Stomach (tissue), 9 donors: ENCODE measurements around the gene NUCB2. TPM values are rescaled to one million over a fixed set of nuclear protein-coding genes. Genes with fewer than 3 reads are reported as not detected.

Source experiments
- DNase-seq, 2 donors: peaks; one replicate each; pipeline versions ENCODE4 v3.0.0 to v3.0.0-alpha.2; 2013 to 2019
- H3K27ac ChIP-seq, 5 donors: fragments of 200-600 bp in 4 of 5; sonication (generic) in 4 of 5; one replicate each; pipeline ENCODE4 v1.5.1; 2013 to 2019; ENCODE audit warnings: mild to moderate bottlenecking in 1 of 5, moderate library complexity in 1 of 5
- H3K27me3 ChIP-seq, 3 donors: fragments of 200-600 bp; sonication (generic); one replicate each; pipeline ENCODE4 v1.5.1; 2017 to 2019; ENCODE audit warnings: mixed run types in 1 of 3
- H3K36me3 ChIP-seq, 4 donors: fragments of 200-600 bp; sonication (generic); 1 replicate in 3 of 4; 2 replicates in 1 of 4; pipeline ENCODE4 v1.5.1; 2016 to 2019
- H3K4me1 ChIP-seq, 4 donors: fragments of 200-600 bp; sonication (generic); one replicate each; pipeline ENCODE4 v1.5.1; 2016 to 2019
- H3K4me3 ChIP-seq, 4 donors: fragments of 200-600 bp; sonication (generic) in 3 of 4; one replicate each; pipeline ENCODE4 v1.5.1; 2016 to 2019; ENCODE audit warnings: mild to moderate bottlenecking in 1 of 4
- H3K9me3 ChIP-seq, 4 donors: fragments of 200-600 bp; sonication (generic); one replicate each; pipeline ENCODE4 v1.5.1; 2016 to 2019
- EP300 ChIP-seq: sonication (generic); formaldehyde crosslinking; IDR thresholded peaks from one replicate; pipeline ENCODE4 v1.6.1; 2017; ENCODE audit warnings: antibody characterized with exemption
- POLR2A ChIP-seq, 4 donors: fragments of 450-650 bp; IDR thresholded peaks; one replicate each; pipeline ENCODE4 v1.6.1; 2016; ENCODE audit warnings: antibody characterized with exemption in 4 of 4, control low read depth in 2 of 4, mild to moderate bottlenecking in 1 of 4, moderate library complexity in 1 of 4
- POLR2AphosphoS5 ChIP-seq, 3 donors: sonication (generic); formaldehyde crosslinking; IDR thresholded peaks; one replicate each; pipeline ENCODE4 v1.6.1; 2016; ENCODE audit warnings: antibody characterized with exemption in 3 of 3
- WGBS, 5 donors: extraction: QIAGEN DNeasy Blood & Tissue Kit in 3 of 5; methylation state at CpG; one replicate each; pipeline versions ENCODE4 v1.1.5 to v1.1.7; 2013 to 2018; 5-methylcytosine and 5-hydroxymethylcytosine counted together
- intact Hi-C: fragments of 100-400 bp; cut with DNase I; formaldehyde crosslinking; loops from one replicate; pipeline ENCODE4 v1.15.1; 2023; ENCODE audit warnings: low total_unique reads
- polyA plus RNA-seq, 3 donors: library from polyadenylated mRNA; stranded (reverse); fragments of 200-250 nt; gene quantifications; one replicate each; pipeline ENCODE4 v1.2.3, GENCODE V29; 2013
- total RNA-seq, 5 donors: library from RNA; depleted of rRNA; stranded (reverse); fragments of >200 nt; gene quantifications; one replicate each; pipeline versions ENCODE4 v1.1.0 to v1.2.3, GENCODE V29; 2014 to 2016
- TF ChIP-seq, protein P1 (sequence below), 7 experiments: fragments of 450-650 bp in 4 of 7; fragments of 200-600 bp in 3 of 7; sonication (generic) in 3 of 7; IDR thresholded peaks; one replicate each; pipeline ENCODE4 v1.5.1; 2016 to 2019; ENCODE audit warnings: antibody characterized with exemption in 7 of 7, control low read depth in 2 of 7, mild to moderate bottlenecking in 1 of 7
- donor health status: healthy with polysubstance abuse.
- donor health status: Bipolar disorder and iron deficiency.
- donor health status: healthy.

Gene NUCB2
- total and polyA plus RNA-seq, 8 donors: 6.4 to 112 (median 51.4) TPM

DNA sequence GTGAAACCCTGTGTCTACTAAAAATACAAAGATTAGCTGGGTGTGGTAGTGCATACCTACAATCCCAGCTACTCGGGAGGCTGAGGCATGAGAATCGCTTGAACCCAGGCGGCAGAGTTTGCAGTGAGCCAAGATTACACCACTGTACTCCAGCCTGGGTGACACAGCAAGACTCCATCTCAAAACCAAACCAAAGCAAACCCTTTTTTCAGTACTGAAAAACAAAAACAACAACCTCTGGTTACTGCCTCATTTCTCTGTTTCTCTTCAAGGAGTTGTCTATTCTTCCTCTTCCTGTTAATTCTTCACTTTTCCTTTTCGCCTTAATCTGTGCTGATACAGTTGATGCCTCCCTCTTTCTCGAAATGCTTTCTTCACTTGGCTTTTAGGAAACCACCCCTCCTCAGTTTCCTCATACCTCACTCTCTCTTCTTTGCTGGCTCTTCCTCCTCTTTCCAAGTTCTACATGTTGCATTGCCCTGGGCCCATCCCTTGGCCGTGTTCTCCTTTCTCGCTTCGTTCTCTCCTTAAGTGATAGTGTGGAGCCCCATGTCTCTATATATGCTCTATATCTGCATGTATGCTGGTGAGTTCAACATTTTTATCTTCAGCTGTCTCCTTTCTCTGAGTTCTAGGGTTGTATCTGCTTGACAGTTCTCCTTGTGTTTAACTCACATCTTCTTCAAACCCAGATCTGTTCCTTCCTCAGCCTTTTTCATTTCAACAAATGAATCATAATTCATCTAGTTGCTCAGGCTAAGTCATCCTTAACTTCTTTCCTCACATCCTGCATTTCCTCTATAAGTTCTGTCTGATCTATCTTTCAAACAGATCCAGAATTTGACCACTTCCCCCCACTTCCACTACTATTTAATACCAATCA lies 37.1 kb downstream of the NUCB2 start:
- H3K27ac ChIP-seq: peak overlapping the region in 1 of 5 donors; percentile 22
- no peaks in the 10 kb centered on the region for H3K27me3 ChIP-seq
- no peak overlapping the region for H3K4me3 ChIP-seq
- TF ChIP-seq, protein P1, sequence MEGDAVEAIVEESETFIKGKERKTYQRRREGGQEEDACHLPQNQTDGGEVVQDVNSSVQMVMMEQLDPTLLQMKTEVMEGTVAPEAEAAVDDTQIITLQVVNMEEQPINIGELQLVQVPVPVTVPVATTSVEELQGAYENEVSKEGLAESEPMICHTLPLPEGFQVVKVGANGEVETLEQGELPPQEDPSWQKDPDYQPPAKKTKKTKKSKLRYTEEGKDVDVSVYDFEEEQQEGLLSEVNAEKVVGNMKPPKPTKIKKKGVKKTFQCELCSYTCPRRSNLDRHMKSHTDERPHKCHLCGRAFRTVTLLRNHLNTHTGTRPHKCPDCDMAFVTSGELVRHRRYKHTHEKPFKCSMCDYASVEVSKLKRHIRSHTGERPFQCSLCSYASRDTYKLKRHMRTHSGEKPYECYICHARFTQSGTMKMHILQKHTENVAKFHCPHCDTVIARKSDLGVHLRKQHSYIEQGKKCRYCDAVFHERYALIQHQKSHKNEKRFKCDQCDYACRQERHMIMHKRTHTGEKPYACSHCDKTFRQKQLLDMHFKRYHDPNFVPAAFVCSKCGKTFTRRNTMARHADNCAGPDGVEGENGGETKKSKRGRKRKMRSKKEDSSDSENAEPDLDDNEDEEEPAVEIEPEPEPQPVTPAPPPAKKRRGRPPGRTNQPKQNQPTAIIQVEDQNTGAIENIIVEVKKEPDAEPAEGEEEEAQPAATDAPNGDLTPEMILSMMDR (IDR thresholded peaks at IDR 0.05): no peak
- TF ChIP-seq POLR2A (IDR thresholded peaks at IDR 0.05) (no peak), EP300 (no peak), POLR2AphosphoS5 (IDR thresholded peaks at IDR 0.05) (no peak)
- intact Hi-C loops: no loop called here
- peaks cover 13 to 97% (median 79%) of the 10 kb centered on the region in 4 donors for H3K36me3 ChIP-seq
- DNase-seq: no peak
- 89 to 97% (median 91%) methylated on average over 8 of the region's 8 CpGs for WGBS, 5 donors
- H3K4me1 ChIP-seq: peaks cover 0 to 3% (median 0%) of the 10 kb centered on the region in 4 donors
- no peaks in the 10 kb centered on the region for H3K9me3 ChIP-seq

DNA sequence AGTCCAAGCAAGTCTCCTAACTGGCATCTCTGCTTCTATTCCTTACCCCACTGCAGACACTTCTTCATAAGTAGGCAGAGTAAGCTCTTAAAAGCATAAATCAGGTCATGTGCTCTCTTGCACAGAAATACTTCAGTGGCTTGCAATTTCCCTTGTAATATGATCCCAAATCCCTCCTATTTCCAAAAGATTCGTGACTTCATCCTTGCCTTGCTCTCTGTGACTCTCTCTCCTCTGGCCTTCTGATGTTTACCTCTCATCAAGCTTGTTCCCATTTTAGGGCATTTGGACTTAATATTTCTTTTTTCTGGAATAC lies 37.7 kb downstream of the NUCB2 start:
- DNase-seq: peak in 1 of 2 donors; percentile 22
- intact Hi-C loops: no loop called here
- 54 to 65% (median 59%) methylated on average over 1 of the region's 1 CpG for WGBS, 5 donors
- peaks cover 0 to 3% (median 0%) of the 10 kb centered on the region in 4 donors for H3K4me1 ChIP-seq
- H3K27ac ChIP-seq: peak overlapping the region in 1 of 5 donors; percentile 22
- H3K36me3 ChIP-seq: peaks cover 13 to 97% (median 79%) of the 10 kb centered on the region in 4 donors
- H3K4me3 ChIP-seq: no peak overlapping the region
- no peaks in the 10 kb centered on the region for H3K27me3 ChIP-seq
- no peaks in the 10 kb centered on the region for H3K9me3 ChIP-seq
- no peak for TF ChIP-seq POLR2AphosphoS5 (IDR thresholded peaks at IDR 0.05)
- TF ChIP-seq, protein P1 (IDR thresholded peaks at IDR 0.05): no peak
- no peak for TF ChIP-seq POLR2A (IDR thresholded peaks at IDR 0.05)
- TF ChIP-seq EP300: no peak

DNA sequence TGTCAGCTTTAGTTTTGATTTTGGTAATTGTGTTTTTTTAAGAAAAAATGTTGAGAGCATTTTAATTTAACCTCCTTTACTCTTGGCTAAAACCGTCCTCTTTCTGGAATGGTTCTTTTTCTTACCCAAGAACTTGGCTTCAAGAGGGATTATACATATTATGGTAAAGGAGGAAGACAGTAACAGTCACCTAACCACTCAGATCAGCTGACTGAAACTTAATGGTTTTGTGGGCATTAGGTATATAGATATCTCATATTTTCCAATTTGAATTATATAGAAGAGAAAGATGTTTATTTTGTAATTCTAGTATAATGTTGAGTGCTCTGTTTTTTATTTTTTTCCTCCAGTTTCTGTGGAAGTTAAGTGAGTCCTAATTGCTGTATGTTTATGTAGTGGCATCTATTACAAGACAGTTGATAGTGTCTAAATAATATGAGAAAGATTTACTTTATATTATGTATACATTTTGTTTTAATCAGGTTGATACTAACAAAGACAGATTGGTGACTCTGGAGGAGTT lies 38.4 kb downstream of the NUCB2 start:
- DNase-seq: no peak
- no peaks in the 10 kb centered on the region for H3K9me3 ChIP-seq
- H3K36me3 ChIP-seq: peaks cover 13 to 94% (median 76%) of the 10 kb centered on the region in 4 donors
- TF ChIP-seq, protein P1 (IDR thresholded peaks at IDR 0.05): no peak
- TF ChIP-seq EP300: no peak
- TF ChIP-seq POLR2AphosphoS5 (IDR thresholded peaks at IDR 0.05): no peak
- no peak for TF ChIP-seq POLR2A (IDR thresholded peaks at IDR 0.05)
- intact Hi-C loops: no loop called here
- H3K4me1 ChIP-seq: peaks cover 0 to 3% (median 0%) of the 10 kb centered on the region in 4 donors
- H3K27ac ChIP-seq: peak overlapping the region in 1 of 5 donors; percentile 22
- WGBS, 5 donors: 76 to 100% (median 88%) methylated on average over 1 of the region's 1 CpG
- H3K4me3 ChIP-seq: no peak overlapping the region
- no peaks in the 10 kb centered on the region for H3K27me3 ChIP-seq

DNA sequence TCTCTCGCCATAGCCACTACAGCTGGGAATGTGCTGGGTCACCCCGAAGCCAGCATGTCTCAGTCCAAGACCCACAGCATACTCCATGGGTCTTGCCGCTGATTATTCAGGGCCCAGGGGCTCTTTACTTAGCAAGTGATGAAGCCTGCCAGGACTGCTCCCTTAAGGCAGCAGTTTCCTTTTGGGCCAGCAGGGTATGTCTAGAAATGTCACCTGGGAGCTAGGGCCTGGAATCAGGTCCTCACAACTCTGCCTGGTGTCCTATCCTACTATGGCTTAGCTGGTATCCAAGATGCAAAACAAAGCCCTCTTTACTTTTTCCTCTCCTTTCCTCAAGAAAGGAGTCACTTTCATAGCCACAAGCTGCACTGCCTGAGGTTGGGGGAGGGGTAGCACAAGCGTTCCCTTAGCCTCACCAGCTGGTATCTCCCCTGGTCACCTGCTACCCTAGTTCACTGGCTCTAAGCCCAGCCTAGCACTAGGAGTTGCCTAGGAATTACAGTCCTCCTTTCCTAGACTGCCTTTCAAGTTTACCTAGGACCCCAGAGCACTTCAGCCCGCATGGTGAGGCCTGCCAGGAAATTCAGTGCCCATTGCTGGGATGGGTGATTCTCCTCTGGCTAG lies 52.4 kb downstream of the NUCB2 start:
- no peaks in the 10 kb centered on the region for H3K27me3 ChIP-seq

More for the DNA sequence above, 52.4 kb downstream of the NUCB2 start:
- Histone ChIP-seq H3K36me3 (peaks cover 0 to 56% (median 34%) of the 10 kb centered on the region in 4 donors), H3K27ac (no peak overlapping the region), H3K9me3 (no peaks in the 10 kb centered on the region), H3K4me1 (peaks cover 0 to 7% (median 0%) of the 10 kb centered on the region in 4 donors), H3K4me3 (no peak overlapping the region)
- intact Hi-C loops: no loop called here
- peak; percentile 7 to 46 for DNase-seq
- TF ChIP-seq POLR2AphosphoS5 (IDR thresholded peaks at IDR 0.05) (no peak), EP300 (no peak), POLR2A (IDR thresholded peaks at IDR 0.05) (no peak)
- TF ChIP-seq, protein P1 (IDR thresholded peaks at IDR 0.05): no peak
- 82 to 93% (median 89%) methylated on average over 5 of the region's 5 CpGs for WGBS, 5 donors
